ENCODE results near the gene TNK1.

- TF ChIP-seq CTCF (IDR thresholded peaks at IDR 0.05) (no peak), POLR2A (IDR thresholded peaks at IDR 0.05) (no peak), POLR2AphosphoS5 (IDR thresholded peaks at IDR 0.05) (no peak)
Observed at GRCh38 chr17:7343250-7343649, 37.6 kb upstream of the TNK1 start.

Data from transverse colon (tissue), 4 donors.